HG03095 (cell line): Measurements from ENCODE around the gene FOXO3.
"Not testable (repeated sequence)": the region's sequence is repeated elsewhere in the genome, so short reads cannot be mapped to it uniquely, and the experiment has no call there.

Experiments used
- ATAC-seq: cut with Tn5 transposase; IDR thresholded peaks from one replicate; pipeline ENCODE4 v1.9.1; 2021; ENCODE audit warnings: moderate library complexity; ENCODE audit not compliant: unreplicated experiment

The FOXO3 gene

GRCh38 chr6:108655806-108656651, 95.3 kb downstream of the FOXO3 start:
- no peak for ATAC-seq

GRCh38 chr6:108656836-108657235, 96.1 kb downstream of the FOXO3 start:
- ATAC-seq = no peak

GRCh38 chr6:108658174-108658573, 97.5 kb downstream of the FOXO3 start:
- ATAC-seq = no peak

GRCh38 chr6:108658785-108659184, 98.1 kb downstream of the FOXO3 start:
- ATAC-seq = not testable (repeated sequence)

- ATAC-seq = no peak
These were observed 99.5 kb downstream of the FOXO3 start for GRCh38 chr6:108660251-108660650.

GRCh38 chr6:108661430-108661829, 100.7 kb downstream of the FOXO3 start:
- ATAC-seq = no peak

GRCh38 chr6:108661982-108662381, 101.3 kb downstream of the FOXO3 start:
- no peak for ATAC-seq

- ATAC-seq = no peak
These were observed 102.0 kb downstream of the FOXO3 start for GRCh38 chr6:108662702-108663101.

- ATAC-seq = not testable (repeated sequence)
These were observed 102.9 kb downstream of the FOXO3 start for GRCh38 chr6:108663494-108664064.

GRCh38 chr6:108665495-108666196, 104.9 kb downstream of the FOXO3 start:
- ATAC-seq = no peak

- ATAC-seq = no peak
These were observed 106.0 kb downstream of the FOXO3 start for GRCh38 chr6:108666656-108667260.

GRCh38 chr6:108667993-108668392, 107.3 kb downstream of the FOXO3 start:
- ATAC-seq = no peak

GRCh38 chr6:108669673-108670072, 109.0 kb downstream of the FOXO3 start:
- no peak for ATAC-seq

- no peak for ATAC-seq
These were observed 110.5 kb downstream of the FOXO3 start for GRCh38 chr6:108671175-108671574.

- ATAC-seq = no peak
These were observed 111.1 kb downstream of the FOXO3 start for GRCh38 chr6:108671790-108672189.

GRCh38 chr6:108672641-108673040, 111.9 kb downstream of the FOXO3 start:
- ATAC-seq = no peak

- ATAC-seq = no peak
These were observed 112.4 kb downstream of the FOXO3 start for GRCh38 chr6:108673153-108673552.

GRCh38 chr6:108673602-108674001, 112.9 kb downstream of the FOXO3 start:
- no peak for ATAC-seq

- ATAC-seq = no peak
These were observed 114.8 kb downstream of the FOXO3 start for GRCh38 chr6:108675226-108676200.

- no peak for ATAC-seq
These were observed 115.8 kb downstream of the FOXO3 start for GRCh38 chr6:108676555-108676954.
